ENCODE results near the gene FAM209B.

GRCh38 chr20:56580226-56580625, 47.2 kb downstream of the FAM209B start:
- TF ChIP-seq POLR2A (IDR thresholded peaks at IDR 0.05; ENCODE audit: low read depth, low read length): no peak
- no peak for TF ChIP-seq POLR2AphosphoS5 (IDR thresholded peaks at IDR 0.05; ENCODE audit: low read depth, low read length)
